Measurements from ENCODE around the gene CALHM4.

The CALHM4 gene

DNA sequence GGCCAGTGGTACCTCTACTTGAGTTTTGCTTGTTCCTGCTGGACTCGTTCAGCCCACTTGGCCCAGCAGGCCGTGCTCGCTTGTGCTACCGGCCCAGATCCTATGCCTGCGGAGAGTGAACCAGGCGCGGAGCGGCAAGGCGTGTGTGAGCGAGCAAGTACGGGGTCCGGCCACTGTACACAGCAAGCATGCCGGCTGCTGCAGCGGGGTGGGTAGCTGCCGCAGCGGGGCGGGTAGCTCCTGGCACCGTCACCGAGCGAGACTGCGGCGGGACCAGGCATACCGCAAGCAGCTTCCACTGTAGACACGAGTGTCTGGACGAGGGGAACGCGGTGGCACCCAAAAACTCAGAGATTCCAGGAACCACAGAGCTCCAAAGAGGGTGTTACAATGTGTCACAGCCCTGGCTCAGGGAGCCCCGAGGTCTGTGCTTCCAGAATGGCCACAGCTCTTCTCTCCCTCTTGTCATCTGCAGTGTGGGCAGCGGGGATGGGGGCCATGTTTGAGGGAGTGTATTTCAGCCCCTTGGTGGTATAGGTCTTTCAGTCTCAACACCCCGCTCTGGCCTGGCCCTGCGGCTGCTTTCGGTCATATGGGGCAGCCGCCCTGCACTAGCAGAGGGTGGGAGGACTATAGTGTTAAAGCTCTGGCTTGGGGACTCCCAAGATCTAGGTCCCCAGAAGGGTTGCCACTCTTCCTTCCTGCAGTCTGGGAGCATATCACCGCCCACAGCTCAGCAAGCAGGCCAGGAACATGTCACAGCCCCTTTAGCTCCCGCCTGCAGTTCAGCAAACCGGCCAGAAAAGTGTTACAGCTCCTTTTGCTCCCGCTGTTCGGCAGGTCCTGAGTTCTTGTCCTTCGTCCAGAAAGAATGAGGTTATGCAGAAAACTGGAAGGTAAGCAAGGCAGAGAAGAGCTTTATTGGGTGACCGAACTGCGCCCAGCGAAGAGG lies 11.6 kb downstream of the CALHM4 start:
- Histone ChIP-seq H3K36me3 (ENCODE audit: control insufficient read depth in 1 of 2, insufficient read depth in 2 of 2, low read length in 2 of 2) (no peaks in the 10 kb centered on the region), H3K4me3 (ENCODE audit: low read depth in 1 of 2, low read length in 2 of 2) (peak overlapping the region; percentile 27 to 41), H3K27ac (ENCODE audit: low read length) (no peak overlapping the region), H3K4me1 (ENCODE audit: control insufficient read depth in 1 of 2, insufficient read depth in 2 of 2, low read length in 2 of 2) (peaks cover 0 to 6% of the 10 kb centered on the region in 2 donors), H3K9me3 (ENCODE audit: control insufficient read depth in 1 of 2, low read length in 2 of 2) (no peaks in the 10 kb centered on the region), H3K27me3 (ENCODE audit: low read depth, low read length) (no peaks in the 10 kb centered on the region)

GRCh38 chr6:116568111-116568510 lies 14.6 kb downstream of the CALHM4 start:
- H3K27ac ChIP-seq (ENCODE audit: low read length) = no peak overlapping the region
- H3K27me3 ChIP-seq (ENCODE audit: low read depth, low read length) = no peaks in the 10 kb centered on the region
- H3K4me3 ChIP-seq (ENCODE audit: low read depth in 1 of 2, low read length in 2 of 2) = no peak overlapping the region

DNA sequence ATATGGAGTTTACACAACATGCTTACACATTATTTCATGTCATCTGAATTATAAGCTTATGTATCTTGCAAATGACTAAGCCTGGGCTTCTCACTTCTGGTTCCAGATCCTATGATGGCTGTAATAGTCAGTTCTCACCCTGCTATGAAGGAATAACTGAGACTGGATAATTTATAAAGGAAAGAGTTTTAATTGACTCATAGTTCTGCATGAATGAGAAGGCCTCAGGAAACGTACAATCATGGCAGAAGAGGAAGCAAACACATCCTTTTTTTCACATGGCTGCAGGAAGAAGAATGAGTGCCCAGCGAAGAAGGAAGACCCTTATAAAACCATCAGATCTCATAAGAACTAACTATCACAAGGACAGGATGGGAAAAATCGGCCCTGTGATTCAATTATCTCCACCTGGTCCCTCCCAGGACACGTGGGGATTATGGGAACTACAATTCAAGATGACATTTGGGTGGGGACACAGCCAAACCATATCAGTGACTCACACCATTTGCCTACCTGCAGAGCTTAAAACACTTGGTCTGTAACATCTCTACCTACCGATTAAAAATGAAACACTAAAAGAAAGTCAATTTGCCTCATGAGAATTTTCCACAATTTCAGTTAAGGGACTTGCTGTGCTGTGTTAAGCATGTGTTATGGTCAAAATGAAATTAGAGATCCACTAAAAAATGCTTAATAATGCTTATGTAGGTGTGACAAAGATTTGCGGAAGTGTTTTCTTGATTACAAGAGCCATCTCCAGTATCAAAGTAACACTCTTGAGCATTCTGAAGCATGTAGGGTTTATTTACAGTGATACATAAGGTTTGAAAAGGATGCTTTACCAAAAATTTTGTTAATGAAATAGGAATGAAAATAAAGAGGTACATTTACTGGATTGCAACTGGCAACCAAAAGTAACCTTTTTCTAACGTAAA lies 15.5 kb downstream of the CALHM4 start:
- Histone ChIP-seq H3K27me3 (ENCODE audit: low read depth, low read length) (no peaks in the 10 kb centered on the region), H3K4me3 (ENCODE audit: low read depth in 1 of 2, low read length in 2 of 2) (no peak overlapping the region), H3K36me3 (ENCODE audit: control insufficient read depth in 1 of 2, insufficient read depth in 2 of 2, low read length in 2 of 2) (peaks cover 0 to 5% of the 10 kb centered on the region in 2 donors), H3K9me3 (ENCODE audit: control insufficient read depth in 1 of 2, low read length in 2 of 2) (no peaks in the 10 kb centered on the region), H3K4me1 (ENCODE audit: control insufficient read depth in 1 of 2, insufficient read depth in 2 of 2, low read length in 2 of 2) (peaks cover 8 to 26% of the 10 kb centered on the region in 2 donors), H3K27ac (ENCODE audit: low read length) (no peak overlapping the region)

More at GRCh38 chr6:116568111-116568510, 14.6 kb downstream of the CALHM4 start:
- no peaks in the 10 kb centered on the region for H3K9me3 ChIP-seq (ENCODE audit: control insufficient read depth in 1 of 2, low read length in 2 of 2)
- H3K4me1 ChIP-seq (ENCODE audit: control insufficient read depth in 1 of 2, insufficient read depth in 2 of 2, low read length in 2 of 2) = peaks cover 7 to 16% of the 10 kb centered on the region in 2 donors
- H3K36me3 ChIP-seq (ENCODE audit: control insufficient read depth in 1 of 2, insufficient read depth in 2 of 2, low read length in 2 of 2) = peaks cover 0 to 5% of the 10 kb centered on the region in 2 donors

- Histone ChIP-seq H3K27me3 (ENCODE audit: low read depth, low read length) (no peaks in the 10 kb centered on the region), H3K36me3 (ENCODE audit: control insufficient read depth in 1 of 2, insufficient read depth in 2 of 2, low read length in 2 of 2) (peaks cover 5 to 7% of the 10 kb centered on the region in 2 donors), H3K9me3 (ENCODE audit: control insufficient read depth in 1 of 2, low read length in 2 of 2) (no peaks in the 10 kb centered on the region), H3K4me3 (ENCODE audit: low read depth in 1 of 2, low read length in 2 of 2) (peak within 1 kb of the TSS; percentile 88 to 92), H3K4me1 (ENCODE audit: control insufficient read depth in 1 of 2, insufficient read depth in 2 of 2, low read length in 2 of 2) (peaks cover 8 to 27% of the 10 kb centered on the region in 2 donors), H3K27ac (ENCODE audit: low read length) (peak within 1 kb of the TSS; percentile 93)
Measured at GRCh38 chr6:116570856-116571682, 17.5 kb downstream of the CALHM4 start, which contains the start of gene RWDD1. TSS of gene RWDD1 (plus strand) at chr6:116571504. CDS start at chr6:116571583, 79 bp downstream.

DNA sequence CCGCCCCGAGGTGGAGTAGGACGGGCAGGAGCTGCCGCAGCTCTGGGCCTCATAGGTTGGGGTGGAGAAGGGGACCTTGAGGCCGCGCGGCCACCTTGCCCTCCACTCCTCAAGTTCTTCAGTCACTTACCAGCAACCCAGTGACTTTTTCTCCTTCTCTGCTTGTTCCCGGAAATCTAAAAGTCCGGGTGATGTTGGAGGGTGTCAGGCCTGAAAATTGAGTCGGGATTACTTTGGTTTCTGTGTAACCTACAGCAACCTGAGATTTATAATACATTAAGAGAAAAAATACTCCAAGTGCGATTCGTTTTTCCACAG lies 18.1 kb downstream of the CALHM4 start:
- Histone ChIP-seq H3K36me3 (ENCODE audit: control insufficient read depth in 1 of 2, insufficient read depth in 2 of 2, low read length in 2 of 2) (peaks cover 5 to 12% of the 10 kb centered on the region in 2 donors), H3K9me3 (ENCODE audit: control insufficient read depth in 1 of 2, low read length in 2 of 2) (no peaks in the 10 kb centered on the region), H3K27ac (ENCODE audit: low read length) (peak overlapping the region; percentile 92), H3K4me1 (ENCODE audit: control insufficient read depth in 1 of 2, insufficient read depth in 2 of 2, low read length in 2 of 2) (peaks cover 8 to 27% of the 10 kb centered on the region in 2 donors), H3K4me3 (ENCODE audit: low read depth in 1 of 2, low read length in 2 of 2) (peak overlapping the region; percentile 88 to 92), H3K27me3 (ENCODE audit: low read depth, low read length) (no peaks in the 10 kb centered on the region)

GRCh38 chr6:116572162-116572561 lies 18.6 kb downstream of the CALHM4 start:
- Histone ChIP-seq H3K27me3 (ENCODE audit: low read depth, low read length) (no peaks in the 10 kb centered on the region), H3K4me1 (ENCODE audit: control insufficient read depth in 1 of 2, insufficient read depth in 2 of 2, low read length in 2 of 2) (peaks cover 8 to 27% of the 10 kb centered on the region in 2 donors), H3K9me3 (ENCODE audit: control insufficient read depth in 1 of 2, low read length in 2 of 2) (no peaks in the 10 kb centered on the region), H3K36me3 (ENCODE audit: control insufficient read depth in 1 of 2, insufficient read depth in 2 of 2, low read length in 2 of 2) (peaks cover 5 to 12% of the 10 kb centered on the region in 2 donors), H3K4me3 (ENCODE audit: low read depth in 1 of 2, low read length in 2 of 2) (peak overlapping the region; percentile 88 to 92), H3K27ac (ENCODE audit: low read length) (peak overlapping the region; percentile 92)

GRCh38 chr6:116575227-116575626 lies 21.7 kb downstream of the CALHM4 start:
- Histone ChIP-seq H3K36me3 (ENCODE audit: control insufficient read depth in 1 of 2, insufficient read depth in 2 of 2, low read length in 2 of 2) (peaks cover 5 to 12% of the 10 kb centered on the region in 2 donors), H3K27ac (ENCODE audit: low read length) (no peak overlapping the region), H3K4me3 (ENCODE audit: low read depth in 1 of 2, low read length in 2 of 2) (no peak overlapping the region), H3K9me3 (ENCODE audit: control insufficient read depth in 1 of 2, low read length in 2 of 2) (no peaks in the 10 kb centered on the region), H3K4me1 (ENCODE audit: control insufficient read depth in 1 of 2, insufficient read depth in 2 of 2, low read length in 2 of 2) (peaks cover 8 to 28% of the 10 kb centered on the region in 2 donors), H3K27me3 (ENCODE audit: low read depth, low read length) (no peaks in the 10 kb centered on the region)

- peaks cover 7 to 24% of the 10 kb centered on the region in 2 donors for H3K4me1 ChIP-seq (ENCODE audit: control insufficient read depth in 1 of 2, insufficient read depth in 2 of 2, low read length in 2 of 2)
- H3K4me3 ChIP-seq (ENCODE audit: low read depth in 1 of 2, low read length in 2 of 2) = no peak overlapping the region
- no peaks in the 10 kb centered on the region for H3K27me3 ChIP-seq (ENCODE audit: low read depth, low read length)
- no peaks in the 10 kb centered on the region for H3K9me3 ChIP-seq (ENCODE audit: control insufficient read depth in 1 of 2, low read length in 2 of 2)
- no peak overlapping the region for H3K27ac ChIP-seq (ENCODE audit: low read length)
- H3K36me3 ChIP-seq (ENCODE audit: control insufficient read depth in 1 of 2, insufficient read depth in 2 of 2, low read length in 2 of 2) = peaks cover 0 to 12% of the 10 kb centered on the region in 2 donors
Measured at GRCh38 chr6:116577486-116577885, 23.9 kb downstream of the CALHM4 start.

- H3K27me3 ChIP-seq (ENCODE audit: low read depth, low read length) = no peaks in the 10 kb centered on the region
- no peak overlapping the region for H3K4me3 ChIP-seq (ENCODE audit: low read depth in 1 of 2, low read length in 2 of 2)
- peaks cover 0 to 15% of the 10 kb centered on the region in 2 donors for H3K4me1 ChIP-seq (ENCODE audit: control insufficient read depth in 1 of 2, insufficient read depth in 2 of 2, low read length in 2 of 2)
- H3K36me3 ChIP-seq (ENCODE audit: control insufficient read depth in 1 of 2, insufficient read depth in 2 of 2, low read length in 2 of 2) = peaks cover 4 to 12% of the 10 kb centered on the region in 2 donors
- no peaks in the 10 kb centered on the region for H3K9me3 ChIP-seq (ENCODE audit: control insufficient read depth in 1 of 2, low read length in 2 of 2)
- no peak overlapping the region for H3K27ac ChIP-seq (ENCODE audit: low read length)
Measured at GRCh38 chr6:116578335-116578734, 24.8 kb downstream of the CALHM4 start.

DNA sequence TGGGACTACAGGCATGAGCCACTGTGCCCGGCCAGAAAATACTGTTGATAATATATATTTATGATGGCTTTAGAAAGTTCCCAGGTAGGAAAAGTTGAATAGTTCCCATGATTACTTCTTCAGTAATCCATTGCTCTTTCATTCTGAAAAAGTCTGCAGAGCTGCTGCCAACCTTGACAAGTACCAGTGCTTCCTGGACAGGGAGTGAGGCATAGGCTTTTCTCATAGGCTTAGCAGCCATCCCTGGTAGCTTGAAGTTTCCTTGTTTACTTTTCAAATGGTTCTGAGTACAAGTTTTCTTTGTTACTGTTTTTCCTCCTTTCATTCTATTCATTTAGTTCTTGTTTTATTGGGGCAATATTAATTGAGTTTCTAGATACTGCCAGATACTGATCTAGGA lies 25.6 kb downstream of the CALHM4 start:
- H3K36me3 ChIP-seq (ENCODE audit: control insufficient read depth in 1 of 2, insufficient read depth in 2 of 2, low read length in 2 of 2) = peaks cover 11 to 13% of the 10 kb centered on the region in 2 donors
- H3K27ac ChIP-seq (ENCODE audit: low read length) = no peak overlapping the region
- no peaks in the 10 kb centered on the region for H3K27me3 ChIP-seq (ENCODE audit: low read depth, low read length)
- peaks cover 0 to 7% of the 10 kb centered on the region in 2 donors for H3K4me1 ChIP-seq (ENCODE audit: control insufficient read depth in 1 of 2, insufficient read depth in 2 of 2, low read length in 2 of 2)
- no peaks in the 10 kb centered on the region for H3K9me3 ChIP-seq (ENCODE audit: control insufficient read depth in 1 of 2, low read length in 2 of 2)
- H3K4me3 ChIP-seq (ENCODE audit: low read depth in 1 of 2, low read length in 2 of 2) = no peak overlapping the region

Data from muscle layer of duodenum (tissue), 2 donors.